NT2/D1 (cell line): ENCODE results near the gene MAP1LC3B2.

ENCODE experiments used
- DNase-seq: peaks from one replicate; pipeline ENCODE4 v3.0.0-alpha.2; 2011; ENCODE audit warnings: low read depth, low spot score
- H3K27me3 ChIP-seq: 2 replicates; pipeline ENCODE4 v1.6.0; 2011; ENCODE audit warnings: mild to moderate bottlenecking; ENCODE audit not compliant: insufficient read length, insufficient read depth
- H3K36me3 ChIP-seq: 2 replicates; pipeline ENCODE4 v1.6.1; 2011; ENCODE audit warnings: mild to moderate bottlenecking, low read length, mixed read lengths; ENCODE audit not compliant: insufficient read depth, insufficient read length
- H3K4me1 ChIP-seq: 2 replicates; pipeline ENCODE4 v1.5.1; 2011; ENCODE audit not compliant: insufficient read depth, insufficient read length
- H3K4me3 ChIP-seq: 2 replicates; pipeline ENCODE4 v1.5.1; 2011; ENCODE audit warnings: low read depth; ENCODE audit not compliant: insufficient read length
- H3K9ac ChIP-seq: 2 replicates; pipeline ENCODE4 v1.6.0; 2011; ENCODE audit warnings: low read depth; ENCODE audit not compliant: insufficient read length
- H3K9me3 ChIP-seq: 2 replicates; pipeline ENCODE4 v1.5.1; 2011; ENCODE audit warnings: mild to moderate bottlenecking, low read length; ENCODE audit not compliant: insufficient read depth
- SUZ12 ChIP-seq: IDR thresholded peaks from 2 replicates; pipeline ENCODE4 v1.6.1; 2011; ENCODE audit not compliant: insufficient read length, insufficient read depth; ENCODE audit errors: extremely low read depth
- YY1 ChIP-seq: IDR thresholded peaks from 2 replicates; pipeline ENCODE4 v1.6.1; 2011; ENCODE audit not compliant: insufficient read length, insufficient read depth
- ZNF274 ChIP-seq: IDR thresholded peaks from 2 replicates; pipeline ENCODE4 v1.6.1; 2011; ENCODE audit warnings: mild to moderate bottlenecking, low read depth, low read length

The MAP1LC3B2 gene

GRCh38 chr12:116604178-116604895 lies 45.2 kb downstream of the MAP1LC3B2 start:
- H3K27me3 ChIP-seq = no peaks in the 10 kb centered on the region
- H3K4me3 ChIP-seq = no peak overlapping the region
- peaks cover 8% of the 10 kb centered on the region for H3K4me1 ChIP-seq
- TF ChIP-seq ZNF274 (no peak), YY1 (no peak), SUZ12 (no peak)
- H3K9me3 ChIP-seq = no peaks in the 10 kb centered on the region
- no peak overlapping the region for H3K9ac ChIP-seq
- no peaks in the 10 kb centered on the region for H3K36me3 ChIP-seq
- DNase-seq = no peak

- H3K27me3 ChIP-seq = no peaks in the 10 kb centered on the region
- DNase-seq = no peak
- H3K9me3 ChIP-seq = no peaks in the 10 kb centered on the region
- no peak overlapping the region for H3K4me3 ChIP-seq
- H3K9ac ChIP-seq = no peak overlapping the region
- peaks cover 8% of the 10 kb centered on the region for H3K4me1 ChIP-seq
- TF ChIP-seq SUZ12 = no peak
- TF ChIP-seq ZNF274 = no peak
- TF ChIP-seq YY1 = no peak
- H3K36me3 ChIP-seq = no peaks in the 10 kb centered on the region
These were observed 45.9 kb downstream of the MAP1LC3B2 start for GRCh38 chr12:116604951-116605641.

DNA sequence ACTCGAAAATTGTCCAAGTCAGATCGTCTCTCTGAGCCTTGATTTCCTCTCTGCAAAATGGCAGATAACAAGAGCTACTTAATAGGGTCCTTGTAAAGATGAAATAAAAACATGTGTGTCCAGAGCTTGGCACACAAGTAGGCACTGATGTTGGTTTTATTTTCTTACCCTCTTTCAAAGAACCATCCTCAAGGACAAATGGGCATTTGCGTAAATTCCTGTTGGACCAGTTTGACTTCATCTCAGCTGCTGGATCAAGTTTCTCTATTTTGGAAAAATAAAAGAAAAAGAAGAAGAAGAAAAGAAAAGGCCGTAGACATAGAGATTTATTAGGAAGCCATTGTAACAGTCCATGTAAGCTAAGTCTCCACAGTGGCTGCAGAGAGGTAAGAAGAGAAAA lies 47.2 kb downstream of the MAP1LC3B2 start:
- Histone ChIP-seq H3K9me3 (no peaks in the 10 kb centered on the region), H3K36me3 (no peaks in the 10 kb centered on the region), H3K27me3 (no peaks in the 10 kb centered on the region), H3K4me1 (peaks cover 8% of the 10 kb centered on the region), H3K9ac (no peak overlapping the region), H3K4me3 (no peak overlapping the region)
- TF ChIP-seq YY1 (no peak), SUZ12 (no peak), ZNF274 (no peak)
- DNase-seq = no peak

- H3K4me3 ChIP-seq = no peak overlapping the region
- TF ChIP-seq YY1 = no peak
- no peak overlapping the region for H3K9ac ChIP-seq
- peaks cover 5% of the 10 kb centered on the region for H3K4me1 ChIP-seq
- DNase-seq = no peak
- no peaks in the 10 kb centered on the region for H3K36me3 ChIP-seq
- H3K9me3 ChIP-seq = no peaks in the 10 kb centered on the region
- no peaks in the 10 kb centered on the region for H3K27me3 ChIP-seq
These were observed 47.9 kb downstream of the MAP1LC3B2 start for GRCh38 chr12:116607039-116607438.

DNA sequence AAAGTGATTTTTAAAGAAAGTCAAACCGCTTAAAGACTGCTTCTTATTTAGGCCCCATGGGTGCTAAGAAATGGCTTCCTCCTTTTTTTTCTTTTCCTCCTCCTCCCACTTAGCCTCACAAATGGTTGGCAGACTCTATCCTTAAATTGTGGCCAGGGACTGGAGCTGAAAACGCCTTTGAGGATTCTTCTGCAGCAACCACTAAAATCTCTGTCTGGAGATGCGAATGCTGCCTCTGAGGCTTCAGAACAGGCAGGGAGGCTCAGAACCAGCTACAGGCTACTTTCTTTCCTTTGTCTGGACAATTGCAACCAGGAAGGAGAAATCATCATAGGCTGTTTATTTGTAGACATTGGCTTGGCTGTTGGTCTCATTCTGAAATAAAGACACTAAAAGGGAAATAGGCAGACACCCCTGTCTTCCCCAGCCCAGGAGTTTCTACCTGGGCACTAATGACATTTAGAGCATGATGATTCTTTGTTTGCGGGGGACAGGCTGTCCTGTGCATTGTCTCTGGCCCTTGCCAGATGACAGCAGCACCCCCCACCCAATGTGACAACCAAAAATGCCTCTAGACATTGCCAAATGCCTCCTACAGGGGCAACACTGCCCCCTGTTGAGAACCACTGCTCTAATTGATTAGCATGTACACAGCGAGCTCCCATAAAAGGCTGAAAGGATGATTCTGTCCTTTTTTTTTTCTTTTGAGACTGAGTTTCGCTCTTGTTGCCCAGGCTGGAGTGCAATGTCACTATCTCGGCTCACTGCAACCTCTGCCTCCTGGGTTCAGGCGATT lies 50.3 kb downstream of the MAP1LC3B2 start:
- Histone ChIP-seq H3K36me3 (no peaks in the 10 kb centered on the region), H3K4me1 (peaks cover 5% of the 10 kb centered on the region), H3K4me3 (no peak overlapping the region), H3K27me3 (no peaks in the 10 kb centered on the region), H3K9me3 (no peaks in the 10 kb centered on the region), H3K9ac (no peak overlapping the region)
- DNase-seq = no peak
- TF ChIP-seq YY1 = no peak
- TF ChIP-seq ZNF274 = no peak
- no peak for TF ChIP-seq SUZ12

GRCh38 chr12:116610971-116611541 lies 51.9 kb downstream of the MAP1LC3B2 start:
- H3K4me1 ChIP-seq = no peaks in the 10 kb centered on the region
- no peak overlapping the region for H3K9ac ChIP-seq
- no peaks in the 10 kb centered on the region for H3K27me3 ChIP-seq
- TF ChIP-seq ZNF274 (no peak), SUZ12 (no peak), YY1 (no peak)
- no peak for DNase-seq
- H3K36me3 ChIP-seq = no peaks in the 10 kb centered on the region
- H3K9me3 ChIP-seq = no peaks in the 10 kb centered on the region
- H3K4me3 ChIP-seq = no peak overlapping the region

DNA sequence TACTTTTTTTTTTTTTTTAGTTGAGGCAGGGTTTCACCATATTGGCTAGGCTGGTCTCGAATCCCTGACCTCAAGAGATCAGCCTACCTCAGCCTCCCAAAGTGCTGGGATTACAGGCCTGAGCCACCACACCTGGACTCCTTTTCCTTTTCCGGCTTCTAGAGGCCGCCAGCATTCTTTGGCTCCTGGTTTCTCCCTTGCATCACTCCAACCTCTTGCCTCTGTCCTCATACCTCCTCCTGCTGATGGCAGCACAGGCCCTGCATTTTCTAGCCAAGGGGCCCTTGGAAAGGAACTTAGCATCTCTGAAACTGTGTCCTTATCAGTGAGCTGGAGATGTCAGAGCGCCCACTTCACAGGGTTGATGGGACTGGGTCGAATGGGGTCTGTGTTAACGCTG lies 53.3 kb downstream of the MAP1LC3B2 start:
- Histone ChIP-seq H3K4me3 (no peak overlapping the region), H3K4me1 (no peaks in the 10 kb centered on the region), H3K9ac (no peak overlapping the region), H3K27me3 (no peaks in the 10 kb centered on the region), H3K36me3 (no peaks in the 10 kb centered on the region), H3K9me3 (no peaks in the 10 kb centered on the region)
- TF ChIP-seq SUZ12 (no peak), ZNF274 (no peak), YY1 (no peak)
- no peak for DNase-seq
